Measurements from ENCODE around the gene VPS36. TPM values are rescaled to one million over a fixed set of nuclear protein-coding genes. Genes with fewer than 3 reads are reported as not detected.
"Not testable (repeated sequence)": the region's sequence is repeated elsewhere in the genome, so short reads cannot be mapped to it uniquely, and the experiment has no call there.

Gene VPS36
- total RNA-seq, result 10 to 100 TPM; 27.8 to 38.5 (median 32.8) TPM
- 10 to 100 TPM; 15.0 to 24.7 TPM for polyA plus RNA-seq
- long read RNA-seq, donor 1, full-length matches to known transcripts, result 43 of 70 reads
- long read RNA-seq, donor 1, partial matches to known transcripts, result 8 of 70 reads
- long read RNA-seq, donor 1, other reads (novel, unspliced or antisense), result 19 of 70 reads
- long read RNA-seq, donor 2, full-length matches to known transcripts, result 56 of 80 reads
- long read RNA-seq, donor 2, partial matches to known transcripts, result 5 of 80 reads
- long read RNA-seq, donor 2, other reads (novel, unspliced or antisense), result 19 of 80 reads
- long read RNA-seq, donor 3, full-length matches to known transcripts, result 37 of 58 reads
- long read RNA-seq, donor 3, partial matches to known transcripts, result 3 of 58 reads
- long read RNA-seq, donor 3, other reads (novel, unspliced or antisense), result 18 of 58 reads

- peak within 1 kb of the TSS; percentile 69 to 92 (median 82) for H3K4me3 ChIP-seq
These were observed at the start of gene VPS36 for GRCh38 chr13:52450012-52450792. VPS36 (minus strand) TSS chr13:52450634; CDS start chr13:52450594, 40 bp downstream.

GRCh38 chr13:52497979-52498378 lies 47.5 kb upstream of the VPS36 start:
- ATAC-seq; intact Hi-C loops (cut with DNase I): not testable (repeated sequence)
- 66 to 100% (median 78%) methylated on average over 2 to 3 of the region's 3 CpGs for WGBS, 4 donors

More at GRCh38 chr13:52450012-52450792, at the start of gene VPS36:
- Histone ChIP-seq H3K27me3 (no peaks in the 10 kb centered on the region), H3K4me1 (peaks cover 0 to 41% (median 22%) of the 10 kb centered on the region in 12 donors), H3K9me3 (no peaks in the 10 kb centered on the region), H3K36me3 (peaks cover 0 to 12% (median 1%) of the 10 kb centered on the region in 9 donors), H3K27ac (peak within 1 kb of the TSS; percentile 94 to 100 (median 98))
- intact Hi-C loops (cut with DNase I), result loop anchor here (1.0 to 10.0 kb wide), 17 partner anchors 43 to 448 kb away; partner anchors contain the start of genes SUGT1 (in 4 of the 10), NEK3 (in 2 of the 10), THSD1 (in 2 of the 10) and ALG11 (in 1 of the 10)
- 0% methylated on average over 71 to 105 of the region's 105 CpGs for WGBS, 4 donors
- TF ChIP-seq CTCF (IDR thresholded peaks at IDR 0.05) (peak; percentile 99 to 100 (median 100)), POLR2A (IDR thresholded peaks at IDR 0.05) (peak in 1 of 2 donors; percentile 71)
- ATAC-seq, result peak; percentile 72 to 94 (median 88)
- DNase-seq, result peak; percentile 95 to 98 (median 96)

GRCh38 chr13:52494241-52494640 lies 43.8 kb upstream of the VPS36 start:
- H3K4me3 ChIP-seq; intact Hi-C loops (cut with DNase I); H3K4me1 ChIP-seq; H3K27me3 ChIP-seq; H3K9me3 ChIP-seq; H3K27ac ChIP-seq; DNase-seq; H3K36me3 ChIP-seq; ATAC-seq: not testable (repeated sequence)
- WGBS, 4 donors, result 68 to 98% (median 72%) methylated on average over 3 to 5 of the region's 5 CpGs

More at GRCh38 chr13:52497979-52498378, 47.5 kb upstream of the VPS36 start:
- H3K36me3 ChIP-seq, H3K4me1 ChIP-seq, H3K27me3 ChIP-seq, H3K4me3 ChIP-seq, DNase-seq, H3K27ac ChIP-seq: not testable (repeated sequence)
- peaks cover 0 to 11% (median 2%) of the 10 kb centered on the region in 12 donors for H3K9me3 ChIP-seq

- ATAC-seq; H3K4me3 ChIP-seq; H3K27ac ChIP-seq; H3K27me3 ChIP-seq; intact Hi-C loops (cut with DNase I); H3K36me3 ChIP-seq; DNase-seq; H3K9me3 ChIP-seq; H3K4me1 ChIP-seq: not testable (repeated sequence)
- 85 to 93% (median 90%) methylated on average over 2 to 5 of the region's 5 CpGs for WGBS, 4 donors
These were observed 40.6 kb upstream of the VPS36 start for GRCh38 chr13:52491015-52491414.

GRCh38 chr13:52488763-52489162 lies 38.3 kb upstream of the VPS36 start:
- H3K4me1 ChIP-seq; ATAC-seq; H3K27ac ChIP-seq; DNase-seq; H3K4me3 ChIP-seq; intact Hi-C loops (cut with DNase I); H3K36me3 ChIP-seq; H3K9me3 ChIP-seq; H3K27me3 ChIP-seq: not testable (repeated sequence)
- no CpG with 5 or more reads among the region's 22 CpGs for WGBS, 4 donors

- H3K4me1 ChIP-seq; DNase-seq; intact Hi-C loops (cut with DNase I); H3K4me3 ChIP-seq; ATAC-seq; H3K27me3 ChIP-seq; H3K9me3 ChIP-seq; H3K36me3 ChIP-seq; H3K27ac ChIP-seq: not testable (repeated sequence)
- WGBS, 4 donors, result 61 to 72% (median 69%) methylated on average over 2 of the region's 2 CpGs
These were observed 36.6 kb upstream of the VPS36 start for GRCh38 chr13:52487078-52487477.

GRCh38 chr13:52480677-52481428 lies 30.4 kb upstream of the VPS36 start:
- H3K36me3 ChIP-seq; intact Hi-C loops (cut with DNase I); H3K27me3 ChIP-seq; H3K4me1 ChIP-seq; DNase-seq; H3K27ac ChIP-seq; ATAC-seq; H3K9me3 ChIP-seq; H3K4me3 ChIP-seq: not testable (repeated sequence)
- 86 to 90% (median 88%) methylated on average over 5 to 6 of the region's 7 CpGs for WGBS, 4 donors

GRCh38 chr13:52468487-52468886 lies 18.1 kb upstream of the VPS36 start:
- H3K27me3 ChIP-seq; H3K27ac ChIP-seq; ATAC-seq; DNase-seq; H3K4me1 ChIP-seq; H3K9me3 ChIP-seq; intact Hi-C loops (cut with DNase I); H3K4me3 ChIP-seq: not testable (repeated sequence)
- peaks cover 0 to 71% (median 3%) of the 10 kb centered on the region in 9 donors for H3K36me3 ChIP-seq
- WGBS, 4 donors, result 98 to 100% (median 99%) methylated on average over 2 of the region's 2 CpGs
